H1 (cell line): Measurements from ENCODE around the gene CCDC74A. TPM values are rescaled to one million over a fixed set of nuclear protein-coding genes. Genes with fewer than 3 reads are reported as not detected.

Experiments used
- CTCF ChIA-PET: fragments of 300-600 bp; sonication (Branson Sonifier 250); formaldehyde crosslinking; loops from one replicate; lab custom pipeline; 2021; ENCODE audit not compliant: partially characterized antibody; lab: Charles Lee
- POLR2A ChIA-PET: fragments of 300-600 bp; sonication (Branson Sonifier 250); formaldehyde crosslinking; loops from one replicate; lab custom pipeline; 2021; ENCODE audit warnings: inconsistent platforms; ENCODE audit not compliant: partially characterized antibody; lab: Charles Lee
- DNase-seq, 2 experiments: peaks; one replicate each; pipeline versions ENCODE4 v3.0.0 to v3.0.0-alpha.2; 2010 to 2022; ENCODE audit warnings: low spot score in 2 of 2, low read depth in 1 of 2, mixed read lengths in 1 of 2
- FAIRE-seq: peaks from 2 replicates; lab custom pipeline; 2011; peaks lifted over from hg19 to GRCh38; lab: Jason Lieb, UNC
- H2AFZ ChIP-seq: 2 replicates; pipeline ENCODE4 v1.8.1; 2012; ENCODE audit warnings: low read length, inconsistent platforms
- H2AK5ac ChIP-seq: 2 replicates; pipeline ENCODE4 v1.6.1; 2013; ENCODE audit warnings: low read depth, low read length
- H2BK120ac ChIP-seq: replicated peaks from 2 replicates; pipeline ENCODE3; 2013; ENCODE audit warnings: low read depth, low read length, inconsistent platforms
- H2BK12ac ChIP-seq: 2 replicates; pipeline ENCODE4 v1.6.1; 2013; ENCODE audit warnings: low read depth, low read length
- H2BK15ac ChIP-seq: 2 replicates; pipeline ENCODE4 v1.6.1; 2013; ENCODE audit warnings: low read length
- H2BK20ac ChIP-seq: 2 replicates; pipeline ENCODE4 v1.6.1; 2013; ENCODE audit warnings: low read length
- H2BK5ac ChIP-seq: 2 replicates; pipeline ENCODE4 v1.6.1; 2013; ENCODE audit warnings: low read depth, low read length
- H3K14ac ChIP-seq: 2 replicates; pipeline ENCODE4 v1.6.1; 2013; ENCODE audit warnings: inconsistent platforms; ENCODE audit not compliant: insufficient read length
- H3K18ac ChIP-seq: 2 replicates; pipeline ENCODE4 v1.6.1; 2013; ENCODE audit warnings: low read length; ENCODE audit errors: extremely low read depth
- H3K23ac ChIP-seq: 2 replicates; pipeline ENCODE4 v1.6.1; 2013; ENCODE audit warnings: inconsistent platforms; ENCODE audit not compliant: insufficient read length
- H3K23me2 ChIP-seq: 2 replicates; pipeline ENCODE4 v1.6.1; 2013; ENCODE audit warnings: low read depth, low read length
- H3K27ac ChIP-seq: 2 replicates; pipeline ENCODE4 v1.6.1; 2011; ENCODE audit warnings: low read depth, low read length, inconsistent platforms
- H3K27me3 ChIP-seq, 4 experiments: replicated peaks in 1 of 4; 1 replicate in 1 of 4; 2 replicates in 3 of 4; pipeline versions ENCODE4 v1.6.1 to v1.8.1; 2011 to 2013; ENCODE audit warnings: low read length in 3 of 4, mild to moderate bottlenecking in 3 of 4, inconsistent platforms in 2 of 4, mixed read lengths in 2 of 4, moderate library complexity in 1 of 4; ENCODE audit not compliant: control insufficient read depth in 3 of 4, insufficient read depth in 3 of 4; ENCODE audit errors: extremely low read depth in 1 of 4
- H3K36me3 ChIP-seq, 4 experiments: 2 replicates each; pipeline versions ENCODE4 v1.6.1 to v1.8.1; 2011 to 2013; ENCODE audit warnings: mild to moderate bottlenecking in 4 of 4, low read length in 3 of 4, moderate library complexity in 2 of 4, control low read depth in 1 of 4, inconsistent platforms in 1 of 4; ENCODE audit not compliant: insufficient read depth in 4 of 4, control insufficient read depth in 2 of 4
- H3K4ac ChIP-seq: replicated peaks from 2 replicates; pipeline ENCODE3; 2013; ENCODE audit warnings: low read length, low read depth, mixed read lengths, inconsistent platforms; ENCODE audit not compliant: insufficient read length
- H3K4me1 ChIP-seq, 4 experiments: replicated peaks in 1 of 4; 1 replicate in 1 of 4; 2 replicates in 3 of 4; pipeline versions ENCODE4 v1.6.1 to v1.8.1; 2011 to 2013; ENCODE audit warnings: low read length in 3 of 4, inconsistent platforms in 2 of 4, mixed read lengths in 1 of 4; ENCODE audit not compliant: insufficient read depth in 4 of 4, control insufficient read depth in 3 of 4
- H3K4me2 ChIP-seq, 2 experiments: 2 replicates each; pipeline versions ENCODE4 v1.6.1 to v1.8.1; 2011 to 2013; ENCODE audit warnings: low read depth in 2 of 2, low read length in 2 of 2, control low read depth in 1 of 2, inconsistent platforms in 1 of 2, mild to moderate bottlenecking in 1 of 2; ENCODE audit not compliant: insufficient read depth in 1 of 2
- H3K4me3 ChIP-seq, 4 experiments: fragments of 200-600, 300-600 bp in 1 of 4; sonication (generic), shearing (Covaris generic), sonication (Bioruptor Twin) in 1 of 4; 2 replicates each; pipeline versions ENCODE4 v1.5.1 to v1.8.1; 2011 to 2016; ENCODE audit warnings: low read length in 4 of 4, low read depth in 3 of 4, control low read depth in 2 of 4, inconsistent platforms in 2 of 4, mild to moderate bottlenecking in 2 of 4, mixed read lengths in 1 of 4, moderate library complexity in 1 of 4; ENCODE audit not compliant: insufficient read depth in 2 of 4; ENCODE audit errors: extremely low read depth in 1 of 4
- H3K56ac ChIP-seq: replicated peaks from 2 replicates; pipeline ENCODE3; 2013; ENCODE audit warnings: low read depth, mild to moderate bottlenecking, mixed read lengths, low read length, inconsistent platforms; ENCODE audit not compliant: insufficient read length
- H3K79me1 ChIP-seq: 2 replicates; pipeline ENCODE4 v1.6.1; 2013; ENCODE audit warnings: low read depth, low read length, control low read depth
- H3K79me2 ChIP-seq, 2 experiments: 2 replicates each; pipeline versions ENCODE4 v1.6.1 to v1.8.1; 2012 to 2013; ENCODE audit warnings: low read length in 2 of 2, mild to moderate bottlenecking in 2 of 2, inconsistent platforms in 1 of 2; ENCODE audit not compliant: insufficient read depth in 2 of 2, control insufficient read depth in 1 of 2
- H3K9ac ChIP-seq, 4 experiments: replicated peaks in 1 of 4; 1 replicate in 1 of 4; 2 replicates in 3 of 4; pipeline versions ENCODE4 v1.6.1 to v1.8.1; 2011 to 2013; ENCODE audit warnings: low read depth in 3 of 4, low read length in 3 of 4, control low read depth in 2 of 4, mild to moderate bottlenecking in 2 of 4, moderate library complexity in 2 of 4, inconsistent platforms in 1 of 4; ENCODE audit errors: extremely low read depth in 1 of 4
- H3K9me3 ChIP-seq, 2 experiments: 2 replicates each; pipeline versions ENCODE4 v1.6.1 to v1.8.1; 2012 to 2013; ENCODE audit warnings: mild to moderate bottlenecking in 2 of 2, moderate library complexity in 2 of 2, control low read depth in 1 of 2, inconsistent platforms in 1 of 2, low read depth in 1 of 2, low read length in 1 of 2, mixed read lengths in 1 of 2; ENCODE audit not compliant: insufficient read depth in 2 of 2
- H4K20me1 ChIP-seq, 2 experiments: replicated peaks in 1 of 2; 2 replicates each; pipeline versions ENCODE3 to v1.8.1; 2011 to 2013; ENCODE audit warnings: inconsistent platforms in 2 of 2, low read length in 2 of 2, mild to moderate bottlenecking in 1 of 2; ENCODE audit not compliant: insufficient read depth in 2 of 2, control insufficient read depth in 1 of 2
- H4K5ac ChIP-seq: 2 replicates; pipeline ENCODE4 v1.6.1; 2013; ENCODE audit warnings: low read length, low read depth, mixed read lengths, inconsistent platforms; ENCODE audit not compliant: insufficient read length
- H4K8ac ChIP-seq: 2 replicates; pipeline ENCODE4 v1.8.0; 2013; ENCODE audit warnings: mild to moderate bottlenecking, moderate library complexity, low read length, inconsistent platforms; ENCODE audit not compliant: insufficient read depth; ENCODE audit errors: extremely low read depth
- H4K91ac ChIP-seq: replicated peaks from 2 replicates; pipeline ENCODE3; 2013; ENCODE audit warnings: low read length, mixed read lengths, inconsistent platforms; ENCODE audit not compliant: insufficient read length
- ASH2L ChIP-seq: fragments of 200-600, 300-600 bp; sonication (generic); IDR thresholded peaks from one replicate; pipeline ENCODE4 v1.7.1; 2017; ENCODE audit warnings: low read length
- BACH1 ChIP-seq: IDR thresholded peaks from 2 replicates; pipeline ENCODE4 v1.6.1; 2012; ENCODE audit warnings: low read length, improper control_type of control experiment
- BCL11A ChIP-seq, 2 experiments: IDR thresholded peaks; one replicate each; pipeline ENCODE4 v1.6.1; 2011; ENCODE audit warnings: low read depth in 2 of 2, low read length in 2 of 2, mild to moderate bottlenecking in 2 of 2
- CHD2 ChIP-seq: IDR thresholded peaks from 2 replicates; pipeline ENCODE4 v1.6.1; 2012; ENCODE audit warnings: low read length, improper control_type of control experiment
- EP300 ChIP-seq, 2 experiments: IDR thresholded peaks; 1 replicate in 1 of 2; 2 replicates in 1 of 2; pipeline ENCODE4 v1.6.1; 2011 to 2012; ENCODE audit warnings: low read depth in 2 of 2, low read length in 2 of 2, mild to moderate bottlenecking in 2 of 2, borderline replicate concordance in 1 of 2, inconsistent platforms in 1 of 2, moderate library complexity in 1 of 2
- GTF2F1 ChIP-seq: IDR thresholded peaks from 2 replicates; pipeline ENCODE4 v1.6.1; 2012; ENCODE audit warnings: low read depth, low read length, improper control_type of control experiment, borderline replicate concordance
- SUZ12 ChIP-seq: fragments of 200-600 bp; sonication (generic); IDR thresholded peaks from 2 replicates; pipeline ENCODE4 v1.6.1; 2012; ENCODE audit warnings: mild to moderate bottlenecking, inconsistent platforms, low read length, moderate library complexity, mixed read lengths
- USF2 ChIP-seq: IDR thresholded peaks from 2 replicates; pipeline ENCODE4 v1.6.1; 2011; ENCODE audit warnings: low read length, improper control_type of control experiment
- YY1 ChIP-seq: IDR thresholded peaks from 2 replicates; pipeline ENCODE4 v1.6.1; 2011; ENCODE audit warnings: low read depth, mild to moderate bottlenecking, low read length
- ZNF274 ChIP-seq: IDR thresholded peaks from 2 replicates; pipeline ENCODE4 v1.7.0; 2012; ENCODE audit warnings: low read length, borderline replicate concordance; ENCODE audit errors: extremely low read depth
- WGBS, 2 experiments: shearing (Covaris generic) in 1 of 2; methylation state at CpG; one replicate each; pipeline versions ENCODE4 v1.1.6 to v1.1.7; 2013 to 2015; ENCODE audit warnings: low lambda C conversion rate in 2 of 2, mixed read lengths in 2 of 2, inconsistent platforms in 1 of 2, low coverage in 1 of 2, missing lambda C conversion rate in 1 of 2; ENCODE audit not compliant: insufficient replicate concordance in 2 of 2, insufficient coverage in 1 of 2, insufficient read length in 1 of 2; ENCODE audit errors: extremely low coverage in 1 of 2, missing lambda C conversion rate in 1 of 2; 5-methylcytosine and 5-hydroxymethylcytosine counted together
- polyA plus RNA-seq, 7 experiments: library from polyadenylated mRNA; depleted of rRNA in 3 of 7; stranded (reverse) in 5 of 7; unstranded in 2 of 7; fragments of >200 nt in 5 of 7; fragments of 200-250 nt in 2 of 7; gene quantifications; 1 replicate in 5 of 7; 2 replicates in 1 of 7; 4 replicates in 1 of 7; pipeline versions ENCODE4 v1.2.1 to v1.2.3, GENCODE V29; 2011 to 2013; ENCODE audit warnings: missing spikeins in 2 of 7, mixed read lengths in 2 of 7
- total RNA-seq: library from RNA; stranded (reverse); fragmentation: NEBNext Ultra II Directional; extraction: Animal tissue kit (Norgen Biotek cat#: 25700); gene quantifications from 2 replicates; pipeline ENCODE4 v1.2.1, GENCODE V29; 2021

The CCDC74A gene
- total and polyA plus RNA-seq, 2 of the 8 experiments (the other 6 are each of a cell fraction or from before 2014, with no cell fraction given), result 18.1 to 21.0 TPM

- Histone ChIP-seq H4K8ac (no peak overlapping the region), H3K23ac (no peak overlapping the region), H3K4me3 (no peak overlapping the region), H2BK20ac (no peak overlapping the region), H3K27ac (no peak overlapping the region), H3K14ac (no peak overlapping the region), H3K79me2 (no peaks in the 10 kb centered on the region), H2AFZ (no peak overlapping the region), H2BK5ac (no peak overlapping the region), H2BK120ac (no peak overlapping the region), H2BK15ac (no peak overlapping the region), H3K4ac (no peak overlapping the region), H4K91ac (no peak overlapping the region), H3K9ac (no peak overlapping the region), H3K27me3 (no peaks in the 10 kb centered on the region), H3K18ac (no peak overlapping the region), H4K20me1 (peaks cover 0 to 1% of the 10 kb centered on the region in 2 experiments), H3K23me2 (no peaks in the 10 kb centered on the region), H3K4me2 (no peak overlapping the region), H3K4me1 (no peaks in the 10 kb centered on the region), H3K56ac (no peak overlapping the region), H3K79me1 (0 out of 2 replicates have a peak, but pooled peaks cover 2% of the 10 kb centered on the region), H2BK12ac (no peak overlapping the region), H3K36me3 (peaks cover 5 to 53% (median 29%) of the 10 kb centered on the region in 4 experiments; a peak in 7 of 8 replicates), H2AK5ac (no peak overlapping the region), H4K5ac (no peak overlapping the region)
- ChIA-PET CTCF (interaction anchor here (0.6 kb wide), 1 partner anchor 96 kb away, joined by 3 read pairs; no protein-coding TSS in a partner anchor), POLR2A (no interaction called here)
- no peak for DNase-seq
- no peak for FAIRE-seq
- WGBS, 2 experiments, result 92% methylated on average over 9 of the region's 9 CpGs; no CpG with 5 or more reads in 1 of the 2 experiments
- TF ChIP-seq USF2, result no peak
- TF ChIP-seq SUZ12, result no peak
- no peak for TF ChIP-seq ASH2L
- TF ChIP-seq BCL11A (IDR thresholded peaks at IDR 0.05; ENCODE audit: low read depth in 2 of 2, low read length in 2 of 2), result no peak
- TF ChIP-seq GTF2F1, result no peak
- no peak for TF ChIP-seq EP300 (IDR thresholded peaks at IDR 0.05; ENCODE audit: borderline replicate concordance in 1 of 2, low read depth in 2 of 2, low read length in 2 of 2)
- TF ChIP-seq BACH1, result no peak
- TF ChIP-seq YY1, result no peak
- TF ChIP-seq ZNF274, result no peak
- TF ChIP-seq CHD2, result no peak
- TF ChIP-seq, all 59 proteins: peak for 0
- H3K9me3 ChIP-seq, result no peaks in the 10 kb centered on the region
Observed at GRCh38 chr2:131509615-131510014, 18.1 kb upstream of the CCDC74A start.
